Measurements from ENCODE around the gene ZNF527. TPM values are rescaled to one million over a fixed set of nuclear protein-coding genes. Genes with fewer than 3 reads are reported as not detected.

ZNF527 gene
- 1 to 10 TPM; 4.3 to 4.8 TPM for total RNA-seq

GRCh38 chr19:37370880-37371661 is at the start of gene ZNF527:
ZNF527 (plus strand) TSS chr19:37371099; CDS start chr19:37374199, 3,100 bp downstream.
- Mint-ChIP-seq H3K27ac (peak within 1 kb of the TSS; percentile 89), H3K27me3 (no peaks in the 10 kb centered on the region), H3K4me3 (peak within 1 kb of the TSS; percentile 93), H3K9me3 (peaks cover 14% of the 10 kb centered on the region), H3K4me1 (peaks cover 17% of the 10 kb centered on the region), H3K36me3 (ENCODE audit: low read depth) (peaks cover 15% of the 10 kb centered on the region)
- ChIA-PET POLR2A (interaction anchor here (0.7 to 2.1 kb wide), 15 partner anchors 10 to 843 kb away, joined by 3 to 15 read pairs (median 5); partner anchors contain the start of genes SIPA1L3, WDR87, ZNF260 and ZNF345), CTCF (interaction anchor here (0.7 to 2.0 kb wide), 7 partner anchors 9 to 223 kb away, joined by 3 to 9 read pairs (median 4); partner anchors contain the start of genes ZNF540, ZNF569 and ZNF571)
- DNase-seq, result peak; percentile 98

- no peak overlapping the region for H3K4me3 Mint-ChIP-seq
- CTCF ChIA-PET, result interaction anchor here (0.6 kb wide), 1 partner anchor 571 kb away, joined by 5 read pairs; no protein-coding TSS in a partner anchor
- peaks cover 23% of the 10 kb centered on the region for H3K9me3 Mint-ChIP-seq
- peaks cover 10% of the 10 kb centered on the region for H3K4me1 Mint-ChIP-seq
- POLR2A ChIA-PET, result no interaction called here
- DNase-seq, result no peak
- peaks cover 68% of the 10 kb centered on the region for H3K36me3 Mint-ChIP-seq (ENCODE audit: low read depth)
- no peaks in the 10 kb centered on the region for H3K27me3 Mint-ChIP-seq
- H3K27ac Mint-ChIP-seq, result no peak overlapping the region
These were observed 41.2 kb upstream of the ZNF527 start for GRCh38 chr19:37329686-37330085.

DNA sequence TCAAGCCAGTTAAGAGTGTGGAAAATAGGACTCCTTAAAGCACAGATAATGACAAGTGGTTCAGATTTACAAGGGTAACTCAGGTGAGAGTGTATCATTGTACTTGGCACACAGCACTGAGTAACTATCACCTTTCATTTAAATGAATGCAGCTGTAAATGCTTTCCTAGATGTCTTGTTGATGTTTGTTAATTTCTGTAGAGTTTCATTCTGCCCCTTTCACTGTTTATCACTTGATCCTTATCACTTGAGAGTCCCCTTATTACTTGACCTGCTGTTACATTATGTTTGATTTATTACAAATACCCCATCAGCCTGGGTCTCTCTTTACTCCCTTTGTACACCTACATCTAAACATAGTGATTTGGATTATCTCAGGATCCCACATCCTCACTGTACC is 38.1 kb upstream of the ZNF527 start:
- Mint-ChIP-seq H3K27ac (no peak overlapping the region), H3K36me3 (ENCODE audit: low read depth) (peaks cover 73% of the 10 kb centered on the region), H3K4me3 (no peak overlapping the region), H3K27me3 (no peaks in the 10 kb centered on the region), H3K9me3 (peaks cover 34% of the 10 kb centered on the region), H3K4me1 (peaks cover 22% of the 10 kb centered on the region)
- DNase-seq, result no peak
- ChIA-PET CTCF (no interaction called here), POLR2A (no interaction called here)

- Mint-ChIP-seq H3K4me3 (no peak overlapping the region), H3K27ac (no peak overlapping the region), H3K9me3 (peaks cover 36% of the 10 kb centered on the region), H3K27me3 (no peaks in the 10 kb centered on the region), H3K36me3 (ENCODE audit: low read depth) (peaks cover 73% of the 10 kb centered on the region), H3K4me1 (peaks cover 22% of the 10 kb centered on the region)
- CTCF ChIA-PET, result no interaction called here
- POLR2A ChIA-PET, result no interaction called here
- DNase-seq, result no peak
These were observed 37.4 kb upstream of the ZNF527 start for GRCh38 chr19:37333457-37333856.

DNA sequence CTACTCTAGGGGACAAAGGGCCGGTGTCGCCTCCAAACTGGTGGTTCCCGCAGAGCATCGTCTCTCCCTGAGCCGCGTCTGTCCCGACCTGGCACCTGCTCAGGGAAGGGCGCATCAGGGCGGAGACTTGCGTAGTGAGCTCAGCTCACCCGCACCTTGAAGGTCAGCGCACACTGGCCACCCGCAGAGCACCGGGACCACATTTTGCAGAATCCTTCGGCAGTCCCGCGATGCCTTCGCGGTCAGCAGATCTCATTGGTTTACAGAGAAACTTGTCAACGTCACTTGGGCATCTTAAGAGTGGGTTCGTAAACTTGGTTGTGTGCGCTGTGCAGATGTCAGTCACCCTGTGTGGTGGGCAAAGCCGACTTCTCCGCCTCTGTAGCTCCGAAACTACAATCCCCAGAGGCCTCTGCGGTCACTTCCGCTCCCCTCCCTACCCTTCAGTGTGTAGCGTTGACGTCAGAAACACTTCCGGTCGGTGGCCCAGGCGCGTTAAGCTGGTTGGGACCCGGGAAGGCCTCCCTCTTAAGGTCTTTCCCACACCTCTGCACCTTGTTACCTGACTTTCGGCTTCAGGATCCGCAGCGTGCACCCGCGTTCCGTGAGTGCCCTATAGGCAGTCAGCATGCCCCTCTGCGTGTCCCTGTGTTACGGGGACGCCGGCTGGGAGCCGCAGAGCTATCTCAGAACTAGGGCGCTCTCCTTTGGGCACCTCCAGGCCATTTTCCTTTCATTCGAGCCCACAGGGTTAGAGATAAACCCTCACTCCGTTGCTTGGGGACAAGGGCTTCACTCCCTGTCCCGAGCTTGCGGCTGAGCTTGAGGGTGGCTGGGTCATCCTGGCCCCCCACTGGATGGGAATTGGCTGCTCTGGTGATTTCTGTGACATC is 36.5 kb upstream of the ZNF527 start:
- Mint-ChIP-seq H3K27ac (peak overlapping the region; percentile 78), H3K9me3 (peaks cover 36% of the 10 kb centered on the region), H3K4me1 (peaks cover 22% of the 10 kb centered on the region), H3K36me3 (ENCODE audit: low read depth) (peaks cover 69% of the 10 kb centered on the region), H3K4me3 (peak overlapping the region; percentile 86), H3K27me3 (no peaks in the 10 kb centered on the region)
- POLR2A ChIA-PET, result interaction anchor here (1.1 to 2.0 kb wide), 9 partner anchors 13 to 729 kb away, joined by 3 to 15 read pairs (median 7); partner anchors contain the start of genes ZNF382, ZNF527, ZNF569 and ZNF570
- DNase-seq, result peak; percentile 90
- CTCF ChIA-PET, result interaction anchor here (0.8 to 1.0 kb wide), 2 partner anchors 17 to 36 kb away, joined by 4 read pairs; partner anchors contain the start of gene ZNF527

- no peak for DNase-seq
- Mint-ChIP-seq H3K36me3 (ENCODE audit: low read depth) (peaks cover 73% of the 10 kb centered on the region), H3K4me3 (no peak overlapping the region), H3K27ac (no peak overlapping the region), H3K27me3 (no peaks in the 10 kb centered on the region), H3K4me1 (no peaks in the 10 kb centered on the region), H3K9me3 (peaks cover 36% of the 10 kb centered on the region)
- POLR2A ChIA-PET, result interaction anchor here (0.7 kb wide), 1 partner anchor 11 kb away, joined by 3 read pairs; no protein-coding TSS in a partner anchor
- CTCF ChIA-PET, result no interaction called here
These were observed 28.1 kb upstream of the ZNF527 start for GRCh38 chr19:37342753-37343152.

DNA sequence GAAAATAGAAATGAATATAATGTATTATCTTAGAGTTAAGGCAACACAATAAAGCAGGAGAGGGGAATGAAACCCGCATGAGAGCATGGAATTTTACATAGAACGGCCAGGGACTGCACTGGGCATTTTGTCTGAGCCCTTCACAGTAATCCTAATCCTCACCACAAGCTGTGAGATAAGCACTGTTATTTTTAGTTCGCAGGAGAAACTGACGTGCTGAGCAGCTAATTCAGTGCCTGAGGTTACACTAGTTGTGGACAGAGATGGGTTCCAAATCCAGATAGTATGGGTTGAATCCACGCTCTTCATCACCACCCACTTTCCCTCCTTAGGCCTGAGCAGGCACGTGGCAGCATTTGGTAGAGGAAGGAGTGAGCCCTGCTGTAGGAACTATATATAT is 24.8 kb upstream of the ZNF527 start:
- Mint-ChIP-seq H3K4me3 (no peak overlapping the region), H3K4me1 (no peaks in the 10 kb centered on the region), H3K27ac (no peak overlapping the region), H3K36me3 (ENCODE audit: low read depth) (peaks cover 74% of the 10 kb centered on the region), H3K27me3 (no peaks in the 10 kb centered on the region), H3K9me3 (peaks cover 30% of the 10 kb centered on the region)
- POLR2A ChIA-PET, result no interaction called here
- no peak for DNase-seq
- CTCF ChIA-PET, result no interaction called here

DNA sequence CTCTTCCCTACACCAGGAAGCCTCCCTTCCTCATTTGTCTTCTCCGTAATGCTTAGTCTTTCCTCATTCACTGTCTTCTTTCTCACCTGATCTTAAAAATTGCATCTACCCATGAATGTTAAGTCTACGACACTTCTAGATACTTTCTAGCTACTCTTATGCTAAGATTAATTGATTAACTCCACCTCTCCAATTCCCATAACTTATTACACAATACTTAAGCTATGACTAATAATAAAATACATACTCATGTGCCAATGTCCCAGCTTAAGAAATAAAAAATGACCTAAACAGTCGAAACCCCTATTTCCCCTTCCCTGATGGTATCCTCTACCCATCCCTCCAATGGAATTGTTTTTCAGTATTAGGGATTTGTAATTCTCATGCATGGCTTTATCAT is 22.8 kb upstream of the ZNF527 start:
- Mint-ChIP-seq H3K4me3 (no peak overlapping the region), H3K27me3 (no peaks in the 10 kb centered on the region), H3K36me3 (ENCODE audit: low read depth) (peaks cover 80% of the 10 kb centered on the region), H3K9me3 (peaks cover 29% of the 10 kb centered on the region), H3K4me1 (no peaks in the 10 kb centered on the region), H3K27ac (no peak overlapping the region)
- POLR2A ChIA-PET, result no interaction called here
- no peak for DNase-seq
- CTCF ChIA-PET, result interaction anchor here (0.6 kb wide), 1 partner anchor 364 kb away, joined by 3 read pairs; no protein-coding TSS in a partner anchor

DNA sequence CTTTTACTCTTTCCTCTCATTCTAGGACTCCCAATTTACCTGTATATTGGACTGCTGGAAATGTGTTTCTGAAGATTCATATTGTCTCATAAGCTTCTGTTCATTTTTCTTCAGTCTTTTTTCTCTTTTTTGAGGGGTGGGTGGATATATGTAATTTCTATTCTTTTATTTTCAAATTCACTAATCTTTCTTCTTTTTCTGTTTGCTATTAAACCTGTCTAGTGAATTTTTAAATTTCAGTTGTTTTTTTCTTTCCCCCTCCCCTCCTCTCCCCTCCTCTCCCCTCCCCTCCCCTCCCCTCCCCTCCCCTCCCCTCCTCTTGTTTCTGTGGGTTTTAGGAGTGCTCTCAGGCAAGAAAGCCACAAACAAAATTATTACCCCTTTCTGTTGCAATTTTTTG is 16.9 kb upstream of the ZNF527 start:
- H3K9me3 Mint-ChIP-seq, result peaks cover 42% of the 10 kb centered on the region
- no peaks in the 10 kb centered on the region for H3K4me1 Mint-ChIP-seq
- DNase-seq, result no peak
- CTCF ChIA-PET, result no interaction called here
- H3K36me3 Mint-ChIP-seq (ENCODE audit: low read depth), result peaks cover 84% of the 10 kb centered on the region
- H3K27ac Mint-ChIP-seq, result no peak overlapping the region
- POLR2A ChIA-PET, result interaction anchor here (0.6 kb wide), 1 partner anchor 11 kb away, joined by 3 read pairs; no protein-coding TSS in a partner anchor
- H3K4me3 Mint-ChIP-seq, result no peak overlapping the region
- H3K27me3 Mint-ChIP-seq, result no peaks in the 10 kb centered on the region

- Mint-ChIP-seq H3K4me3 (no peak overlapping the region), H3K4me1 (no peaks in the 10 kb centered on the region), H3K36me3 (ENCODE audit: low read depth) (peaks cover 89% of the 10 kb centered on the region), H3K27ac (no peak overlapping the region), H3K27me3 (no peaks in the 10 kb centered on the region), H3K9me3 (peaks cover 43% of the 10 kb centered on the region)
- CTCF ChIA-PET, result no interaction called here
- no peak for DNase-seq
- POLR2A ChIA-PET, result no interaction called here
These were observed 15.0 kb upstream of the ZNF527 start for GRCh38 chr19:37355901-37356300.

- Mint-ChIP-seq H3K4me1 (no peaks in the 10 kb centered on the region), H3K27ac (no peak overlapping the region), H3K27me3 (no peaks in the 10 kb centered on the region), H3K9me3 (peaks cover 55% of the 10 kb centered on the region), H3K4me3 (no peak overlapping the region), H3K36me3 (ENCODE audit: low read depth) (peaks cover 80% of the 10 kb centered on the region)
- no peak for DNase-seq
- ChIA-PET POLR2A (interaction anchor here (1.0 kb wide), 1 partner anchor 9 kb away, joined by 3 read pairs; the partner anchor contains the start of gene ZNF527), CTCF (interaction anchor here (1.0 kb wide), 1 partner anchor 9 kb away, joined by 4 read pairs; the partner anchor contains the start of gene ZNF527)
These were observed 8.9 kb upstream of the ZNF527 start for GRCh38 chr19:37361994-37362393.

GRCh38 chr19:37362733-37363132 is 8.2 kb upstream of the ZNF527 start:
- ChIA-PET POLR2A (no interaction called here), CTCF (no interaction called here)
- Mint-ChIP-seq H3K9me3 (peaks cover 49% of the 10 kb centered on the region), H3K36me3 (ENCODE audit: low read depth) (peaks cover 74% of the 10 kb centered on the region), H3K4me1 (no peaks in the 10 kb centered on the region), H3K4me3 (no peak overlapping the region), H3K27me3 (no peaks in the 10 kb centered on the region), H3K27ac (no peak overlapping the region)
- no peak for DNase-seq

All from activated CD4-positive, alpha-beta memory T cell treated with anti-CD3 and anti-CD28 coated beads, Interleukin-2, amount 10 ng/mL, durations not matched to agents 7 days and 5 days (primary cell).